CD14-positive monocyte (primary cell): ENCODE measurements around the gene PIM3. TPM values are rescaled to one million over a fixed set of nuclear protein-coding genes. Genes with fewer than 3 reads are reported as not detected.

Experiments
- DNase-seq, 3 donors: peaks; one replicate each; pipeline ENCODE4 v3.0.0-alpha.2; 2011 to 2022
- H2AFZ ChIP-seq: 2 replicates; pipeline ENCODE4 v1.6.0; 2012; ENCODE audit warnings: mild to moderate bottlenecking, low read depth, low read length, inconsistent platforms; ENCODE audit not compliant: insufficient read depth, poor library complexity, severe bottlenecking
- H3K27ac ChIP-seq, 2 donors: 1 replicate in 1 of 2; 2 replicates in 1 of 2; pipeline ENCODE4 v1.5.1; 2012 to 2013; ENCODE audit warnings: low read length in 2 of 2, control low read depth in 1 of 2, inconsistent platforms in 1 of 2, low read depth in 1 of 2, mild to moderate bottlenecking in 1 of 2
- H3K27me3 ChIP-seq, 2 donors: one replicate each; pipeline versions ENCODE4 v1.6.0 to v1.6.1; 2011 to 2013; ENCODE audit warnings: low read length in 2 of 2; ENCODE audit not compliant: control insufficient read depth in 2 of 2, insufficient read depth in 2 of 2
- H3K36me3 ChIP-seq, 2 donors: replicated peaks in 1 of 2; 1 replicate in 1 of 2; 2 replicates in 1 of 2; pipeline versions ENCODE4 v1.5.1 to v1.6.1; 2012 to 2013; ENCODE audit warnings: low read length in 2 of 2, control low read depth in 1 of 2, inconsistent platforms in 1 of 2, mild to moderate bottlenecking in 1 of 2; ENCODE audit not compliant: insufficient read depth in 2 of 2, control insufficient read depth in 1 of 2
- H3K4me1 ChIP-seq, 2 donors: 1 replicate in 1 of 2; 2 replicates in 1 of 2; pipeline versions ENCODE4 v1.5.1 to v1.6.1; 2012 to 2013; ENCODE audit warnings: low read length in 2 of 2, control low read depth in 1 of 2, inconsistent platforms in 1 of 2, mild to moderate bottlenecking in 1 of 2, moderate library complexity in 1 of 2; ENCODE audit not compliant: insufficient read depth in 2 of 2, control insufficient read depth in 1 of 2
- H3K4me2 ChIP-seq: replicated peaks from 2 replicates; pipeline ENCODE3; 2012; ENCODE audit warnings: low read length, moderate library complexity, mild to moderate bottlenecking; ENCODE audit not compliant: poor library complexity, severe bottlenecking; ENCODE audit errors: extremely low read depth
- H3K4me3 ChIP-seq, 3 experiments: fragments of 200-600 bp in 1 of 3; sonication (generic) in 1 of 3; replicated peaks in 1 of 3; 1 replicate in 2 of 3; 2 replicates in 1 of 3; pipeline ENCODE4 v1.5.1; 2011 to 2013; ENCODE audit warnings: low read length in 3 of 3, mild to moderate bottlenecking in 3 of 3, control low read depth in 2 of 3, low read depth in 2 of 3, inconsistent platforms in 1 of 3, moderate library complexity in 1 of 3
- H3K79me2 ChIP-seq: 2 replicates; pipeline ENCODE4 v1.6.0; 2012; ENCODE audit warnings: mild to moderate bottlenecking, control low read depth, inconsistent platforms, low read length, moderate library complexity; ENCODE audit not compliant: insufficient read depth
- H3K9ac ChIP-seq: 2 replicates; pipeline ENCODE4 v1.6.0; 2017; ENCODE audit warnings: low read length, mild to moderate bottlenecking; ENCODE audit not compliant: insufficient read depth, poor library complexity, severe bottlenecking
- H3K9me3 ChIP-seq, 2 donors: replicated peaks in 1 of 2; 1 replicate in 1 of 2; 2 replicates in 1 of 2; pipeline versions ENCODE4 v1.5.1 to v1.6.1; 2012 to 2013; ENCODE audit warnings: low read length in 2 of 2, control low read depth in 1 of 2; ENCODE audit not compliant: control insufficient read depth in 1 of 2, insufficient read depth in 1 of 2
- H4K20me1 ChIP-seq: 2 replicates; pipeline ENCODE4 v1.6.0; 2012; ENCODE audit warnings: mild to moderate bottlenecking, low read length, control low read depth, moderate library complexity; ENCODE audit not compliant: insufficient read depth
- H3K27ac Mint-ChIP-seq, 7 donors: one replicate each; pipeline ENCODE4 v1.8.0; 2020; ENCODE audit warnings: mild to moderate bottlenecking in 7 of 7, mixed read lengths in 7 of 7, moderate library complexity in 6 of 7, inconsistent platforms in 2 of 7
- H3K27me3 Mint-ChIP-seq, 3 donors: one replicate each; pipeline ENCODE4 v1.8.0; 2021 to 2022; ENCODE audit warnings: low read depth in 3 of 3, mild to moderate bottlenecking in 3 of 3, mixed read lengths in 3 of 3, moderate library complexity in 3 of 3, inconsistent platforms in 1 of 3
- H3K36me3 Mint-ChIP-seq, 2 donors: one replicate each; pipeline ENCODE4 v1.8.0; 2020; ENCODE audit warnings: mixed read lengths in 2 of 2, inconsistent platforms in 1 of 2, mild to moderate bottlenecking in 1 of 2
- H3K4me1 Mint-ChIP-seq: one replicate; pipeline ENCODE4 v1.8.0; 2020; ENCODE audit warnings: mild to moderate bottlenecking, mixed read lengths
- H3K4me3 Mint-ChIP-seq, 2 donors: one replicate each; pipeline ENCODE4 v1.8.0; 2020; ENCODE audit warnings: mild to moderate bottlenecking in 2 of 2, mixed read lengths in 2 of 2, moderate library complexity in 1 of 2
- H3K9me3 Mint-ChIP-seq, 7 donors: one replicate each; pipeline ENCODE4 v1.8.0; 2020 to 2022; ENCODE audit warnings: mixed read lengths in 7 of 7, mild to moderate bottlenecking in 6 of 7, moderate library complexity in 6 of 7, inconsistent platforms in 2 of 7
- WGBS: methylation state at CpG from one replicate; pipeline ENCODE4 v1.1.5; 2013; ENCODE audit warnings: missing lambda C conversion rate; ENCODE audit not compliant: insufficient coverage; 5-methylcytosine and 5-hydroxymethylcytosine counted together
- intact Hi-C, 2 donors: fragments of 100-400 bp; cut with micrococcal nuclease; formaldehyde crosslinking; loops; one replicate each; pipeline versions ENCODE4 v1.15.0 to v1.15.1; 2023
- polyA plus RNA-seq, 3 donors: library from polyadenylated mRNA; depleted of rRNA in 1 of 3; unstranded in 2 of 3; stranded (reverse) in 1 of 3; fragments of 300-500 nt in 2 of 3; fragments of >200 nt in 1 of 3; fragmentation: Illumina TruSeq in 2 of 3; gene quantifications; 1 replicate in 2 of 3; 2 replicates in 1 of 3; pipeline ENCODE4 v1.2.3, GENCODE V29; 2012 to 2021
- TF ChIP-seq, protein P1 (sequence below): fragments of 200-600 bp; IDR thresholded peaks from one replicate; pipeline ENCODE4 v1.8.0; 2022; ENCODE audit warnings: antibody characterized with exemption, mild to moderate bottlenecking

Gene PIM3
- polyA plus RNA-seq, 3 donors, result 38.8 to 135 (median 40.4) TPM

GRCh38 chr22:49936018-49936972, 24.3 kb upstream of the PIM3 start:
- intact Hi-C loops, result loop anchor here in 1 of 2 donors (1.0 to 10.0 kb wide), 3 partner anchors 22 to 599 kb away; partner anchors contain the start of gene TYMP
- Histone ChIP-seq H3K4me1 (peaks cover 39 to 43% of the 10 kb centered on the region in 2 donors), H4K20me1 (no peaks in the 10 kb centered on the region), H3K4me2 (peak overlapping the region; percentile 76), H2AFZ (no peak overlapping the region), H3K4me3 (peak overlapping the region; percentile 0 to 68 (median 39)), H3K27ac (peak overlapping the region; percentile 84 to 92), H3K36me3 (no peaks in the 10 kb centered on the region), H3K27me3 (no peaks in the 10 kb centered on the region), H3K9ac (peak overlapping the region; percentile 71), H3K79me2 (peaks cover 6% of the 10 kb centered on the region), H3K9me3 (no peaks in the 10 kb centered on the region)
- Mint-ChIP-seq H3K9me3 (peaks cover 0 to 7% (median 5%) of the 10 kb centered on the region in 7 donors), H3K4me3 (peak overlapping the region; percentile 63 to 72), H3K27me3 (peaks cover 0 to 8% (median 6%) of the 10 kb centered on the region in 3 donors), H3K36me3 (peaks cover 2 to 5% of the 10 kb centered on the region in 2 donors), H3K27ac (peak overlapping the region; percentile 77 to 93 (median 87)), H3K4me1 (peaks cover 28% of the 10 kb centered on the region)
- DNase-seq, result peak; percentile 98 to 99 (median 99)
- TF ChIP-seq, protein P1, sequence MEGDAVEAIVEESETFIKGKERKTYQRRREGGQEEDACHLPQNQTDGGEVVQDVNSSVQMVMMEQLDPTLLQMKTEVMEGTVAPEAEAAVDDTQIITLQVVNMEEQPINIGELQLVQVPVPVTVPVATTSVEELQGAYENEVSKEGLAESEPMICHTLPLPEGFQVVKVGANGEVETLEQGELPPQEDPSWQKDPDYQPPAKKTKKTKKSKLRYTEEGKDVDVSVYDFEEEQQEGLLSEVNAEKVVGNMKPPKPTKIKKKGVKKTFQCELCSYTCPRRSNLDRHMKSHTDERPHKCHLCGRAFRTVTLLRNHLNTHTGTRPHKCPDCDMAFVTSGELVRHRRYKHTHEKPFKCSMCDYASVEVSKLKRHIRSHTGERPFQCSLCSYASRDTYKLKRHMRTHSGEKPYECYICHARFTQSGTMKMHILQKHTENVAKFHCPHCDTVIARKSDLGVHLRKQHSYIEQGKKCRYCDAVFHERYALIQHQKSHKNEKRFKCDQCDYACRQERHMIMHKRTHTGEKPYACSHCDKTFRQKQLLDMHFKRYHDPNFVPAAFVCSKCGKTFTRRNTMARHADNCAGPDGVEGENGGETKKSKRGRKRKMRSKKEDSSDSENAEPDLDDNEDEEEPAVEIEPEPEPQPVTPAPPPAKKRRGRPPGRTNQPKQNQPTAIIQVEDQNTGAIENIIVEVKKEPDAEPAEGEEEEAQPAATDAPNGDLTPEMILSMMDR, result no peak
- WGBS, result under 1% methylated on average over 36 of the region's 52 CpGs

DNA sequence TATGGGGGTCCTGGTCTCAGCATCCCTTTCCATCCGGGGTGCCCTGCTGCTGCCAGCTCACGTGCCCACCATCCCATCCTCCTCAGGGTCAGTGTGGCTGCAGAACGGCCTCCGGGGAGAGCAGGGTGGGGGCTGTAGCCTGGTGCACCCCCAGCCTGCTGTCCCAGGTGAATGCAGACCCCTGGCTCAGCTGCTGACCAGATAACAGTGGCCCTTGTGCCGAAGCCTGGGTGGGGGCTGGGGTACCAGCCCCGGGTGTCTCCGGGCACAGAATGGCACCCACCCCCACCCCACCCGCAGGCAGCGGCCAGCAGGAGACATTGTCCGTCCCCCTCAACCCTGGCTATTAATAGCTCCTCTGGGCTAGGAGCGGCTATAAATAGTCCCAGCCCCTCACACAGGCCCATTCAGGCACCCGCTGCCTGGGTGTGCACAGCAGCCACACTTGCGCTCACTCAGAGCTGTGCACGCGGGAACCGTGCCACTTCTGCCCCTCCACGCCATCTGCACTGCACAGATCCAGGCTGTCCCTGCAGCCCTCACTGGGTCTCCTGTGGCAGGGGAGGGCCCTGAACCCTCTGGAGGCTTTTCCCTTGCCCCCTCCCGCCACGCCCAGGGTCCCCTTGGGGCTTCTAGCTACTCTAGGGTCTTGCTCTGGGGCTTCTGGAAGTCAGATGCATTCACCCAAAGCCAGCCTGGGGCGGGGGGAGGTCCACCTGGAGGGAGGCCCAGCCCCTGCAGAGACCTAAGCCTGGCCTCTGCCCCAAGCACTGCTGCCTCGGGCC, 23.4 kb upstream of the PIM3 start:
- peak overlapping the region; percentile 76 for H3K4me2 ChIP-seq

More for the DNA sequence above, 23.4 kb upstream of the PIM3 start:
- Histone ChIP-seq H3K36me3 (no peaks in the 10 kb centered on the region), H2AFZ (no peak overlapping the region), H3K79me2 (peaks cover 6% of the 10 kb centered on the region), H4K20me1 (no peaks in the 10 kb centered on the region), H3K27me3 (no peaks in the 10 kb centered on the region), H3K4me1 (peaks cover 33 to 36% of the 10 kb centered on the region in 2 donors), H3K4me3 (peak overlapping the region in 1 of 3 experiments; percentile 68), H3K9me3 (no peaks in the 10 kb centered on the region), H3K9ac (peak overlapping the region; percentile 71), H3K27ac (peak overlapping the region; percentile 84 to 92)
- Mint-ChIP-seq H3K27me3 (peaks cover 0 to 8% (median 6%) of the 10 kb centered on the region in 3 donors), H3K9me3 (peaks cover 0 to 7% (median 5%) of the 10 kb centered on the region in 7 donors), H3K27ac (peak overlapping the region; percentile 77 to 93 (median 87)), H3K4me1 (peaks cover 22% of the 10 kb centered on the region), H3K36me3 (peaks cover 2 to 5% of the 10 kb centered on the region in 2 donors), H3K4me3 (peak overlapping the region; percentile 63 to 72)
- intact Hi-C loops, result loop anchor here in 1 of 2 donors (1.0 to 10.0 kb wide), 3 partner anchors 21 to 598 kb away; partner anchors contain the start of gene TYMP
- TF ChIP-seq, protein P1, result no peak
- no peak for DNase-seq
- WGBS, result 44% methylated on average over 16 of the region's 21 CpGs
